Stimulated activated CD8-positive, alpha-beta memory T cell treated with anti-CD3 and anti-CD28 coated beads, Interleukin-2, amount 100 ng/mL, for 1 hour (primary cell): ENCODE data around the gene ADCYAP1R1.

Source experiments
- DNase-seq, 2 donors: peaks; one replicate each; pipeline ENCODE4 v3.0.0-alpha.2; 2020; ENCODE audit warnings: low read depth in 2 of 2

The ADCYAP1R1 gene

DNA sequence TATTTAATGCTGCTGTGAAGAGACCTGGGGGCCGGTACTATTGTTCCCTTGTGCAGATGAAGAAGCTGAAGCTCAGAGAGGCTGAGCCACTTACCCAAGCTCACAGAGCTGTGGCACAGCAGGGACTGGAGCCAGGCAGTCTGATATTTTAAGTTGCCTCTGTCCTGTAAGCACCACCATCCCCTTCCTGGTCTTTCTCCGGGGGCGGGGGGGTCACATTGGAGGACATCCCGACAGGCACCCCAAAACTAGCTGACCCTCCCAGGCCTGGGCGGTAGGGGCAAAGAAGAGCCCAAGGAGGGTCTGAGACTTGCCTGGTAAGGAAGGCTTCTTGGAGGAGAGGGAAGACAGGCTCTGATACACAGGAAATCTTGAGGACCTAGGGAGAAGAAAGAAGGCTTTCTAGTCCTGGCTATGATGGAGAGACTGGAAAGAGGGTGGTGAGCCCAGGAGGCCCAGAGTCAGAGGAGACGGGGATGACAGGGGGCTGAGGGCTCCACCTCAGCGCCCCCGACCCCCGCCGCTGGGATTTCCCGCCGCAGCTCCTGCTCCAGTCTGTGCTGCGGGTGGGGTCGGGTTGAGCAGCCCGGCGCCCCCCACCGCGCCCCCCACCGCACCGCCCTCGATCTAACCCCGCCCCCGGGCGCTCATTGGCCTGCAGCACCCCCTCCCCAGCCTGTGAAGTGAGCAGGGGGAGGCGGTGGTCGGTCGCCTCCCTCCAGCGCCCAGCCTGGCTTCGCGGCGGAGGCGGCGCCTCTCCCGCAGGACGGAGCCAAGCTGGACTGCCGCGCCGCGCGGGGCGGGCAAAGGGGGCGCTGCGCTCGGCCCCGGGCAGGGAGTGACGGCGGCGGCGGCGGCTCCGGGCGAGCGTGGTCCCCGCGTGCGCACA lies at the start of gene ADCYAP1R1:
Gene ADCYAP1R1, plus strand, starts transcription at position 711 of the 889 bp plus-strand sequence. CDS start 10,957 bp downstream, outside the sequence.
- DNase-seq: no peak

DNA sequence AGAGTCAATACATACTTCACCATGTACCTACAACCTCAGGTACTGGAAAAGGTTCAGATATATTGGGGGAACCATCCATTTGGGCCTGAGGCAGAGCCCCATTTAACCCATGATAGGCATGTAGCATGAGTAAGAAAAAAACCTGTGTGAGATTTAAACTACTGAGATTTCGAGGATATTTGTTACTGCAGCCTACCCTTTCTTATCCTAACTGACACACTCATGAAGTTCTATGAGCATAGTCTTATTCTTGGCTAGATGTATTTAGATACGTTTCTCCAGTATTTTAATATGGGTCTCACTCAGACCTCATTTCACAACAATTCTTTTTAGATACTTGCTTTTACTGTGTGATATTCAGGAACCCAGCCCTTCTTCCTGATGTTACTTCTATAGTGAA lies 49.0 kb upstream of the ADCYAP1R1 start:
- DNase-seq: no peak

DNA sequence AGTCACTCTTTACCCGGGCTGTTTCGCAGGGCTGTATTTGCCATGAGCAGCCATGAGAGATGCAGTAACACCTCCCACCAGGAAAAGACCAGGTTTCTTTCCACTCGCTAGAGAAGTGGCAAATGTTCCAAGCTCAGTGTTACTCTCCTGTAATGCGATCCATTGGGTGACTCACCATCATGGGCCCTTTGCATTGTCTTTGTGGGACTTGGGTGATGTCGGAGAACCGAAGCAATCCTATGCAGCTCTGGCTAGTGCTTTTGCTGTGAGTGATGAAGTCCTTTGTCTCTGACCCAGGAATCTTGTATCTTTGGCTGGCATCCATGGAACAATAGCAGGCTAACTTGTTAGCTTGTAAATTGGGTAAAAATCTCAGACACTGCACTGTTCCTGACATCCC lies 48.4 kb upstream of the ADCYAP1R1 start:
- DNase-seq: no peak

DNA sequence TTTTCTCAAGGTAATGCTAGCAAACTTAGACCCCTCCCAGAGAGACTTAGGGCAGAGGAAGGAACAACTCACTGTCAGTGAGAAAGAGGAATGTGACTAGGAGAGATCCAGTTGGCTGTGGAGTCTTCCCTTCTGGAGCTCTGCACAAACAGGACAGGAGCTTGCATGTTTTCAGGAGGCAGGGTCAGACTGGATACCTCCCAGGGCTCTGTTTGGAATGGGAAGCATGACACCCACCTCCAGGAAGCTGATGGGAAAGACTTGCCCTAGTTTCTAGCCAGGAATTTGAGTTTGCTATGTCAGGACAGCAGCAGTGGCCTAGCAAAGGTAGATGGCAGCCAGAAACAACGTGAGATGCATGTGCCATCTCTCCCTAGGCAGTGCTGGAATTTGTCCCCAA lies 47.7 kb upstream of the ADCYAP1R1 start:
- DNase-seq: no peak

DNA sequence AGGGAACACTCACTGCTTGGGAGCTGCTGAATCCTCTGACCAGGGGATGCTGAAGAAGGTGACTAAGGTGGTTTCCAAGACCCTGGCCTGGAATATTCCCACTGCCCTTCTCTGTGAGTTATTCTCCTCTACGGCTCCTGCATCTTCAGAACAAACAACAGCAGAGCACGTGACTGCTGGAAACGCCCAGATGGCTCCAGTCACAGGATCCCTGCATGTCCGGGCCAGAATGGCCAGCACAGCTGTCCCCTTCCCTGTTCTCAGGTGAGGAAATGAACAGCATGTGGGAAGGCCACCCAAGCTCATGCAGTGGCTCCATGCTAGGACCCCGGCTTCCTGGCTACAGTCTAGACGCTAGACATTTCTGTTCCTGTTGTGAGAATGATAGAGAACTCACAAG lies 45.3 kb upstream of the ADCYAP1R1 start:
- no peak for DNase-seq

DNA sequence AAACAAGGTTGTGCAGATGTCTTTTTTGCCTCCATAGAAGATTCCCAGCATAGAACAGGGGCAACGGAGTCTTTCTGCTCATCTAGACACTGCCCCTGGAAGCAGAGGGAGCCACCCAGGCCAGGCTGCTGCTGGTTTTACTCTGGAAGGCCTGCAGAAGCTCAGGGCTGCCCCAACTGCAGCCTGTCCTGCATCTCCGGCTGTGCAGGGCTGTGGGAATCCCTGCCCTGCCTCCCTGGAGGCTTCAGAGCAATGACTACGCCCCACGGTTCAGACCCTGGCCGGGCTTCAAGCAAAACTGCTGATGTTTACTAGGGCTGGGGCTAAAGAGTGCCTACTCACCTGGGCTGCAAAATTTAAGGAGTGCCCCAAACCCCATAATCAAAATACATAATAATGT lies 44.5 kb upstream of the ADCYAP1R1 start:
- no peak for DNase-seq

DNA sequence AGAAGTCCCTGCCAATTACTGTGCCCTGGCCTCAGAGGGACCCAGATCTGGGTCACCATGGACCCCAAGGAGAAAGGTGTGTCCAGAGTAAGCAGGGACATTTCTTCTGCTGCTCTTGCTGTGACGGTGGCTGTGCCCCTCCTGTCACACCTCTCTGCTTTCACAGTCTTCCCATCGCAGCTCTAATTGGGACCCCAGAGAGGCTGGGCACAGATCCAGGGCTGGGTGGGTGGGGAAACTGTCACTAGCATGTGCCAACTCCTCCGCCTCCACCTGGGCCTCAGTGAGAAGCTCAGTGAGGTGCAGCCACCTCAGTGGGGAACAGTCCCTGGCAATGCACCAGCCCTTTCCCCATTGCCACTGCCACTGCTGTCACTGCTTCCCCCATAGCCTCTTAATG lies 37.3 kb upstream of the ADCYAP1R1 start:
- DNase-seq: no peak

DNA sequence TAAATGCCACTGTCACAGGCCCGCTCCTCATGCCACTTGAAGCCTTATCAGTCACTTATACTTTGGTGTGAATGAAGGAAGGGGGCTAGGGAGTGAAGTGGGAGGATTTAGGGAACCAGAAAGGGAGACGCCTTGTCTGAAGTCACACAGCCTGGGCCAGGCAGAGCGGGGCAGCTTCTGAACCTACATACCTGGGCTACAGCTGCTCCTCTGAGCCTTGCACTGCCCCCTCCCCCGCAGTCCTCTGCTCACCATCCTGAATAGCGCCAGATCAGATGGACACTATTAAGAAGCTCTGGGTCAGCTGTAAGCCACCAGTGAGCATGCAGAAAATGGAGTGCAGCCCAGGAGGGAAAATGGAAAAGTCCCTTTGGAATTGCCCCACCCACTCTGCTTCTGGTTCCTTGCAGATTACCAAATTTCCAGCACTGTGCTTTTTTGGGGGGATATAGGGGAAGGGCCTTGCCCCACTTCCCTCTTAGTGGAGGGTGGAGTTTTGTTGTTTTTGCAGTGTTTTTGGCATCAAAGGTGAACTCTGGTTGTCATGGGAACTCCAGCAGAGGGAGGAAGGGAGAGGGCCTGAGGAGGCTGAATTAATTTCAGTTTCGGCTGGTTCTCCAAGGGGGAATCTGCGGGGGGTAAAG lies 35.0 kb upstream of the ADCYAP1R1 start:
- no peak for DNase-seq

DNA sequence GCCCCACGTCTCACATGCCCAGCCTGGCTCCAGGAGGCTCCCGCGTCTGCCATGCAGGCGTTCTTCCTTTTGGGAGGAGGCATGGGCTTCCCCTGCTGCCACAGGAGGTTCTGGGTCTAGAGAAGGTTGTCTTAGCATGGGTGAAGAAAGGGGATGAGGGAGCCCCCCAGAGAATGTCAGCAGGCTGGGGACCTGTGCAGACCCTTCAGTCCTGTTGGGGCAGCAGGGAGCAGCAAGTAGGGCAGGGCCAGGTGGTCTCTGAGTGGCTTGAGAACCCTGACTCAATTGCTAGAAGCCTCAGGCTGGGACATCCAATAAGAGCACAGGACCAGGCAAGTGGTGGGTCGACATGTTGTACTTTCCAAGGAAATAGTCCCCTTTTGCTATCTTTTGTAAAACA lies 34.4 kb upstream of the ADCYAP1R1 start:
- DNase-seq: no peak

DNA sequence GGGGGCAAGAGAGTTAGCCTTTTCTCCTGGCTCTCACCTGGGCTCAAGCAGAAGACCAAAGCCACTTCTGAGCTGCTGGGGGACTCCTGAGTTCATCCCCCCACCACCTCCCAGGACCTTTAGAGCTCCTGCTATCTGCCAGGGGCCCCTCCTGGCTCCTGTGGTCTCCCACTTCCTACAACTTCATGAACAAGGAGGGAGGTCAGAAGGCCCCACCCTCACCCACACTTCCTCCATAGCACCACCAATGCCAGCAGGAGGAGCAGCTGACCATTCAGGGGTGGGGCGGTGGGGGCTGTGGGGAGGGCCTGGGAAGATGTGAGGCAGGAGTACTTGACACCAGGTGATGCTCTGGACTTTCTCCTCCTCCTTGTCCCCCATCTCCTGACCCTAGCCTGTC lies 32.6 kb upstream of the ADCYAP1R1 start:
- DNase-seq: no peak

DNA sequence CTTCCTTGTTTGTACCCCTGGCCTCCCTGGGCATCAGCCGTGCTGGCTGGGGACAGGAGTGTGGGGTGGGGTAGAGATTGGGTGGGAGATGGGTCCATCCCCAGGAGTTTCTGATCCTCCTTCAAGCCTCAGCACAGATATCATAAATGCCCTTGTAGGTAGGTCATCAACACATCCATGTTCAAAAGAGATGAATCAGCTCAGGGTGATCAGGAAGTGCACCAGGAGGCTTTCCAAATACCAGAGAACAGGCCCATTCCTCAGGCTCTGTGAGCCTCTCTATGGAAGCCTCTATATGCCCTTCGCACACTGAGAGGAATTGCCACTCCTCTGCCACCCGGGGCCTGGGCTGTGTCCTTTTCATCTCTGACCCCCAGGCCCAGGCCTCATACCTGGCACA lies 31.9 kb upstream of the ADCYAP1R1 start:
- DNase-seq: no peak

DNA sequence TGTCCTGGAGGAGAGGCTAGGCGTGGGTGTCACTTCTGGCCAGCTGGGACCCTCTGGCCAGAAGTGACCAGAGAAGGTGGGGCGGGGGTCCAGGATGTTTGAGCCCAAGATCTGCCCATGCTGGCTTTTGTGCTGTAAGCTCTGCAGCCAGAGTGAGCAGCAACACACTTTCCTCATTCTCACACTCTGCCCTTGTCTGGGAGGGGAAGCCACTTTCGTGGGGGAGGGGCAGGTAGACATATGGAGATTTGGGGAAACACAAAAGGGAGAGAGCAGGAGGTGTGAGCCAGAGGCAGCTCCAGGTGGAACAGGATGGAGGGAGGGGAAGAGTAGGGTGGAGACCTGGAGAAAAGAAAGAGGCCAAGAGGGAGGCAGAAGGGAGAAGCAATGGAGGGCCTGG lies 31.5 kb upstream of the ADCYAP1R1 start:
- no peak for DNase-seq

DNA sequence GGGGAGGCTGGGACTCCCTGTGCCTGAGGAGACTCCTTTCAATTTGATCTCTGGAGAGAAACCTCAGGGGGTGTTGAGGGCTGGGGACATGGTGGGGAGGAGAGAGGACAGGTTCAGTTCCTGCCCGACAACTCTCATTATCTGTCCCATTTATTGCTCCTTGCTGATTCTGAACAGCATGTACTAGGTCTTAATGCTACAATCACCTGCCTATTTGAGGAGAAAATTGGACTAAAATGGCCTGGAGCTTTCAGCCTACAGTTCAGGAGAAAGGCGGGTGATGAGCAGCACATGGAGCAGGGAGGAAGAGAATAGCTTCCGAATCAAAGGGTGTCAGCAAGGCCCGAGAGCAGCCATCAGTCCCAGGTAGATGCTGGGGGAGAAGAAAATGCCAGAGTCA lies 30.0 kb upstream of the ADCYAP1R1 start:
- DNase-seq: no peak

DNA sequence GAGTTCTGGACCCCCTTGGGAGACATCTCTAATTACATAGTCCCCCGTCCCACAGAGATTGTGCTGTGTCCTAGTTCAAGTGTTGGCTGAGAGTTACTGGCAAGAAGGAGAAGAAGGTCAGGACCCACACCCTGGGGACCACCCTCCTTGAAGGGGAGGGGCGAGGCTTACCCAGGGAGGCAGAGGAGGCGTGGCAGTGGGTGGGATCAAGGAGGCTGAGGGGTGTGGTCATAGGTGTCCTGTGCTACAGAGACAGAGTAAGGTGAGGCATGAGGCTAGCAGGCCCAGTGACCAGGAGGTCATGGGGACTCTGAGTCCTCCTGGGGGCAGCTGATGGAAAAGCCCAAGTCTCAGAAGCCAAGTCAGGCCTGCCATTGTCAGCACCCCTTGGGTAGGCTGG lies 29.4 kb upstream of the ADCYAP1R1 start:
- no peak for DNase-seq

DNA sequence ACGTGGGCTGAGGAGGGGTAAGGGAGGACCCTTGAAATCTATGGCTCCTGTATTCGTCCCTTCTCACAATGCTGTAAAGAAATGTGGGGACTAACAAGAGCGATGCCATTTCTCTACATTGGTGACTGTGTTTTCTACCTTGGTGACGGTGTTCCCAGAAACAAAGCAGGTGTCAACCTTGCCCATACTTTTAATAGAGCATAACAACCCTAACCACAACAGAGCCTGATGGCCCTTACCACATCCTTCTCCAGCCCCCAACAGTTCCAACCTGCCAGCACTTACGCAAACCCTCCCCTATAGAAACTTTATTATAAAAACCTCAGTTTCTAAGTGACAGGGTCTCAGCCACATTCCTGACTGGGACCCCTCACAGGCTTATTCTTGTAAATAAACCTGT lies 28.2 kb upstream of the ADCYAP1R1 start:
- DNase-seq: no peak

DNA sequence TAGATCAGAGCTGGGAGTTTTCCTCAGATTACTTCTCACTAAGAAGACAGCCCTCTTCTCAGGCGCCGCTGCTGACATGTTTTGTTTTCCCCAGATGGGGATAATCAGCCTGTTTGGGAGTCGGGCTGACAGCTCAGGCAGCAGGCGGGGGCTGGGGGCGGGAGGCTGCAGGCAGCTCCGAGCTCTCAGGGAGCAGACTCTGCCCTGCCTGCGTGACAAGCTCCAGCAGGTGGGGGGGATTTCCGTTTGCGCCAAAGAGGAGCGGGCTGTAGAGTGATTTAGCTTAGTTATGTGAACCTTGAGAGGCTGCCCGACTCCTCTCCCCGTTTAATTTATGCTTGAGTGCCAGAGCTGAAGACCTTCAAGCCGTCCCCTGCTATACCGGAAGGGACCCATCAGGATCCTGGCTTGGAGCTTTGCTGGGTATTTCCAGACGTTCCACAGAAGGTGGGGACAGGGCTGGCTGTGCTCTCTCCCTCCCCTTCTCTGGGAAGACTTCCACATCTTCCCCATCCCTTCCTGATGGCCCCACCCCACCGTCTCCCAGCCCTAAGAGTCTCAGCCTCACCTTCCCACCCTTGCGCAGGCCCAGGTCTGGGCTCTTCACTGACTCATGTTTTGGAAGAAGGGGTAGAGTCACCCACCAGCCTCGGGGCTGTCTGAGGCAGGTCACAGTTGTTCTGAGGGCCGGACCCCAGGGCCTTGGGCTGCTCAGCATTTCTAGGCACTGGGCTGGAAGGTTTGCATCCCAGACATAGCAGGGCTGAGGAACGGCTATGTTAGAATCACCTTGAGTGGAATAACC lies 24.7 kb upstream of the ADCYAP1R1 start:
- DNase-seq: no peak

DNA sequence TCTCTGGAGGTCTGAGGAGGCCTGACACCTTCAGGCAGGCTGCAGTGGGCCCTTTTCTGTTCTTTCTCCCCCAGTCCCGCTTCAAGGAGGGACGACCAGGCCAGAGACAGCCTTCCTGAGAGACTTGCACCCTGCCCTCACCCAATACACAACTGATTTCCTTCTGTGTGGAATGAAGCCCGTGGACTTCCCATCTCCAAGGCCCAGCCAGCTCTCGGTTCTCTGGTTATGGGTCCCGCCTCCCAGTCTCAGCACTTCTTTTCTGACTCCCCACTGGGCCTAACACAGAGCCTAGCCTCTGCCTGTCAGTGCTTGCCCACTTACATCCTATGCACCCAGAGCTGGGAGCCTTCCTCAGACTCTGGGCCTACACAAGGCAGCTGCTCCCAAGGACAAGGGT lies 24.1 kb upstream of the ADCYAP1R1 start:
- no peak for DNase-seq

DNA sequence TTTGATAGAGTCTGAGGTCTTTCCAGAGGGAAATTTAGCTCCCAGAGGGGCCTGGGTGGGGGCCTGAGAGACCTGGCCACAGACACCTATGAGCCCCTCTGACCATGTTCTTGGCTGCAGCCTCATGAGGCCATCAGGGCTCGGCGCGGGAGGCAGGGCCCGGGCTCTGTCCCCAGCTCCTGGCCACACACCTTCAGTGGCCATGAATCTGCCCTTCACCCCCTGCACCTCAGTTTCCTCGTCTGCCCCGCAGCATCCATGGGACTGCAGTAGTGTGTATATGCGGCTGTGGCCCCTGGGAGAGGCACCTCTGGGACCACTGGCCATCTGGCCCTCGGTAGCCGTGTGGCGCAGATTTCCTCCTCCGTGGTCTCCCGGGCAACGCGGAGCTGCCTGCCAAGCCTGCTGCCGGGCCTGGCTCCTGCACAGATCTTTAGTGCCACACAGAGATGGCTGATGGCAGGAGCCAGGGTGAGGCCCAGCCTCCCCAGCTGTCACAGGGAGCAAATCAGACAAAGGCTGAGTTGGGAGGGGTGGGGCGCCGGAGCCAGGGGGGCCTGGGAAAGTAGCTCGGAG lies 23.6 kb upstream of the ADCYAP1R1 start:
- no peak for DNase-seq

DNA sequence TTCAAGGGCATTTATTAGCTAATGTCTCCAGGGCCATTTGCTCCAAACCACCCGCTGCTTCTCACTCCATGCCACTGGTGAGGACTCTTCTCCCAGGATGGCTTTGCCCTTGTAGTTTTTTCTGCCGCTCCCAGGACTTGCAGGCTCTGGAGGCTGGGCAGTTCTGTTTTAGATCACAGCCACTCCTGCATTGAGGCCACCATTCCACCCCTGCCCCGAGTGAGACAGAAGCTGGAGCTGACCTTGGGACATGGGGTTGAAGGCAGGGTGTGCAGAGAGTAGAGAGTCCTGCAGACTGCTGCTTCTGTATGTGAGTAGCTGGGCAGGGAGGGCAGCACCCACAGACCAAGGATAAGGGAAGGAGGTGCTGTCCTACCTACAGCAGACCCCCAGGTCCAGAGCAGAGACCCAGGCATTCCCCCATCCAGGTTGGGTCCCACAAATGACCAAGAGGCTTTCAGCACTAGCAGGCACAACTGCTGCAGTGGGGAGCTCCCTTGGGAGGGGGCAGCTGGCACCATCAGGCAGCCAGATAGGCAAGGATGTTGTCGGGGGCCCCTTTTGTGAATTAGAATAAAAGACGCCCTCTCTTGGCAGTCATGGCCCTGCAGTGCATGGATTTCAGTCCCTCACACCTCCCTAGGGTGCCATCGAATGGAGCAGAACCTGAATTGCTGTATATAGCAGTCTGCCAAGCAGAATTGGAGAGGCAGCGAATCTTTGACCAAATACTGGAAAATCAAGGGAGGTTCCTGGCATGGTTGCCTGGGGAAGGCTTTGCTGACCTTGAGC lies 22.7 kb upstream of the ADCYAP1R1 start:
- DNase-seq: no peak

DNA sequence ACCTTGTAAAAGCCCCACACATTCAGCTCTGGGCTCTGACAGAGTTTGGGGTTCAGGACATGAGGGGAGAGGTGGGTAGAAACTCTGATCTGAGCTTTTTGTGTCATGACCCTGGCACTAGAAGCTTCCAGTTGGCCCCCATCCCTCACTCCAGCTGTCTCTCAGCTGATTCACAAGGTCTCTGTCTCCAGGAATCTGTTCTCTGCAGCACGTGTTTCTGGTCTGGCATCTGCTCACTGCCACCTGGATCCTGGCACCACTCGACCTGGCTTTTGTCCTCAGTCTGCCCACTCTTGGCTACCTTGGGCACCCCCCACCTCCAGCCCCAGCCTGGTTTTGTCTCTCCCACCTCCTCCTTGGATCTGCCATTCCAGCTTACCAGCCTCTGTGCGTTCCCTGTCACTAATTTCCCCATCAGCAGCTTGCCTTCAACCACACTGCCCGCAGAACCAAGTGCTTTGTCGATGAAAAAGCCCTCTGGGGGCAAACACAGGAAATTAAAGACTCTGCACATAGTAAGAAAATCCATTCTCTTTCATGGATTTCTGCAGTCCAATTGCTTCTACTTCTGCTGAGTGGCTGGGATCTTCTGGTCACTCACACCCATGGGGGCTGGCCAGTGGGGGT lies 18.3 kb upstream of the ADCYAP1R1 start:
- DNase-seq: no peak

DNA sequence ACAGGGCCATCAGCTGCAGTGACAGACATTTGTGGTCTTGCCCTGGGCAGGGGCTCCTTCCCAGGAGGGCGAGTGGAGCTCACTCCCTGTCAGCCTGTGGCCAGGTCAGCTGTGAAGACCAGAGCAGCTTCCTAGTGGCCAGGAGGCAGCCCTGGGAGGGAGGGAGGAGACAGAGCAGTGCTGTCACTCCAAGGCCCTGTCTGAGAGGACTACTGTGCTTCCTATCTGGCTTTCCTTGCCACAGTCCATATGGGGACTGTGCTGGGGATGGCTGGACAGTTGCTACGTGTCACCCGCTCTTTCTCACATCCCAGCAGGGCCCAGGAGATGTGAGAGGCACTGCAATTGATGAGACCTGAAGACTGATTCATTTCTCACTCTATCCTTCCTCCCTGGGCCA lies 15.2 kb upstream of the ADCYAP1R1 start:
- no peak for DNase-seq
